NCI-H345 treated with DMSO at 0.1 percent for 48 hours (cell line): Measurements from ENCODE around the gene CRAMP1.

Experiments used
- DNase-seq: peaks from one replicate; lab custom pipeline; 2025; ENCODE audit not compliant: unreplicated experiment; lab: John Stamatoyannopoulos, UW

The CRAMP1 gene

DNA sequence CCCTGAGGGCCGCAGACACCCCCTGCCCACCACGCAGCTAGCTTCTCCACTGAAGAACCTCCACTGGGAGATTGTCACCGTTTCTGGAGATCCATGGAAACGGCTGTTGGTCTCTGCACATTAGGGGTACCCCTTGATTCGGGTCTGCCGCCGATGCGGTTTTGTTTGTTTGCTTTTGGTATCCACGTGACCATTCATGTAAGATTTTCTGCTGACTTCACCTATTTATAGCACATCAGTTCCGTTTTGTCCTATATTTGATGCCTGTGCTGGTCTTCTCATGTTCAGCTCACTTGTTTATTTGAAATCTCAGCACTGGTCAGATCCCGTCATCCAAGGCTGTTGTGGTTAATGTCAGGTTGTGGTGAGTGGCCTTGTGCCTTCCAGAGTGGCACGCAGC lies 21.1 kb downstream of the CRAMP1 start:
- DNase-seq, result no peak

DNA sequence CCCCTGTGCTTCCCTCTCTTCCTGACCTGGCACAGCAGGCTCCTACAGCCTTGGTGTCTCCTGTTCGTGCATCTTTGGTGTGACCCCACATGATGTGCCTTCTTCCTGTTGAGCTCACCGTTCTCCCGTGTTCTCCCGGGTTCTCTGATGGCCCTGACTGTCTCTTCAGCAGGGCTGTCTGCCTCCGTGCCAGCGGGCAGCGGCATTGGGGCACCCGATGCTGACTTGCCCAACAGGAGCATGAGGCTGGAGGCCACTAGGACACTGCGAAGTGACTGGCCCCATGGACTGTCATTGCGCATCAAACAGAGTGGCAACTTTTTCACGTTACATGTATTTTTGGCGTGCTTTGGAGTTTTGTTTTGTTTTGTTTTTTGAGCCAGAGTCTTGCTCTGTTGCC lies 22.4 kb downstream of the CRAMP1 start:
- DNase-seq, result no peak

DNA sequence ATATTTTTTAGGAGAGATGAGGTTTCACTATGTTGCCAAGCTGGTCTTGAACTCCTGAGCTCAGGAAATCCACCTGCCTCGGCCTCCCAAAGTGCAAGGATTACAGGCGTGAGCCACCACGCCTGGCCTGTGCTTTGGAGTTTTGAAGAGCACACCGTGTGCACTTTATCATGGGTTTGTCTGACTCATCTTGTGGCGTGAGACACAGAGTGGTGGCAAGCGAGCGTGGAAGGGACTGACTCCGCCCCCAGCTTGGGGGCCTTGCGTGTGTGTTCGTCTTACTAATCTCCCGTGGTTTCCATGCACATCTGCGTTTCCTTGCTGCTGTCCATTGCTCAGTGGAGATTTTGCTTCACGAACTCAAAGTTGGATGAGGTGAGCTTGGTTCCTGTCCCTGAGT lies 22.9 kb downstream of the CRAMP1 start:
- no peak for DNase-seq

DNA sequence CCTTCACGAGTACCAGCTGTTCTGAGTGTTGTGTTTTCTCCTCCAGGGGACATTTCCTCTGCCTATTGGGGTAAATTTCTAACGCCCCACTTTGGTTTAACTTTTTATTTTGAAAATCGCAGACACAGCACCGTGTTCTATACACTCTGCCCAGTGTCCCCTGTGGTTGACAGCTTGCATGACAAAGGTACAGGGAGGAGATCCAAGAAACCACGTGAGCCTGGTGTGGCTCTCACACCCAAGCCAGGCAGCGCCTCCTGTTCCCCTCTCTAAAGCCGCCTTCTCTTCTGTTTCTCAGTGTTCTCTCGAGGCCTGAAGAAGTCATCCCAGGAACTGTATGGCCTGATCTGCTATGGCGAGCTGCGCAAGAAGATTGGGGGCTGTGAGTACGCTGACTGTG lies 25.4 kb downstream of the CRAMP1 start:
- DNase-seq, result no peak

DNA sequence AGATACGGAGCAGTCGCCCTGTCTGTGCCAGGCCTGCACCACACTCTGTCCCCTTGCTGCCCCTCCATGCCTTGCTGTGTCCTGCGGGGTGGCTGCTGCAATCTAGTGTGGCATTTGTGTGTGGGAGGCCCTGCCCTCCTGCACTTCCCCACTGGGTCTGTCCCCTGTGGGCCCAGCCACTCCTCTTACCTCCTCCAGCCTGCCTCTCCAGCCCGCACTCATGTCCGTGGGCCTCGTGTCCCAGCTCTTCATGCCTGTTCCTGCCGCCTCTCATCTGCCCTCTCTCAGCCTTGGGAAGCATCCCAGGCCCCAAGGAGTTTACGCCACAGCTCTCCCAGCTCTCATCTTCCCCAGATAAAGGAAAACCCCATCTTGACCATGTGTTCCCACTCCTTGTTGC lies 26.6 kb downstream of the CRAMP1 start:
- DNase-seq, result no peak

DNA sequence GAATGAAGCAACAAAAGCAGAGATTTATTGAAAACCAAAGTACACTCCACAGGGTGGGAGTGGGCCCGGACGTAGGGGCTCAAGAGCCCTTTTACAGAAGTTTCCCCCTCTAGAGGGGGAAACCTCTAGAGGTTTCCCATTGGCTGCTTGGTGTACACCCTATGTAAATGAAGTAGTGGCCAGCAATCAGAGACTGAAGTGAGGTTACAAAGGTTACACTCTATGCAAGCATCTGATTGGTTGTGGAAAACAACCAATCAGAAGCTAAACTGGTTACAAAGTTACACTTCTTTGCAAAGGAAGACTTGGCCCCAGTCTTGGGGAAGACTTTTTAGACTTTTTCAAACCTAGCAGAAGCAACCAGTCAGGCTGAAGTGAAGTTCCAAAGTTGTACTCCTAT lies 27.1 kb downstream of the CRAMP1 start:
- no peak for DNase-seq

DNA sequence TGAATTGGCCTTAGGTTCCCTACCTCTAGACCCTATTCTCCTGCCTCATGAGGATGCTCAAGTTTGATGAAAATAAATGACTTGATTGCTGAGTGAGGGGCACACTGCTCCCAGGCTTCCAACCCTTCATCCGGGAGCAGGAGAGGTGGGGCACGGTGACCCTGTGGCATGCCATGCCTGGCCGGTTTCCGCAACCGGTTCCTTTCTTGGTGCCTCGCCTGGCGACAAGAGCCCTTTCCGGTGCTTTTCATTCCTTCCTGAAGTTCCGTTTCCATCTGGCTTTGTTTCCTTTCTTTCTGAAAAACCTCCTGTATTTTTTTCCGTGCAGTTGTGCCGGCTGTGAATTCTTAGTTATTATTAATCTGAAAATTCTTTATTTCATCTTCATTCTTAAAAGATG lies 27.7 kb downstream of the CRAMP1 start:
- DNase-seq, result no peak

DNA sequence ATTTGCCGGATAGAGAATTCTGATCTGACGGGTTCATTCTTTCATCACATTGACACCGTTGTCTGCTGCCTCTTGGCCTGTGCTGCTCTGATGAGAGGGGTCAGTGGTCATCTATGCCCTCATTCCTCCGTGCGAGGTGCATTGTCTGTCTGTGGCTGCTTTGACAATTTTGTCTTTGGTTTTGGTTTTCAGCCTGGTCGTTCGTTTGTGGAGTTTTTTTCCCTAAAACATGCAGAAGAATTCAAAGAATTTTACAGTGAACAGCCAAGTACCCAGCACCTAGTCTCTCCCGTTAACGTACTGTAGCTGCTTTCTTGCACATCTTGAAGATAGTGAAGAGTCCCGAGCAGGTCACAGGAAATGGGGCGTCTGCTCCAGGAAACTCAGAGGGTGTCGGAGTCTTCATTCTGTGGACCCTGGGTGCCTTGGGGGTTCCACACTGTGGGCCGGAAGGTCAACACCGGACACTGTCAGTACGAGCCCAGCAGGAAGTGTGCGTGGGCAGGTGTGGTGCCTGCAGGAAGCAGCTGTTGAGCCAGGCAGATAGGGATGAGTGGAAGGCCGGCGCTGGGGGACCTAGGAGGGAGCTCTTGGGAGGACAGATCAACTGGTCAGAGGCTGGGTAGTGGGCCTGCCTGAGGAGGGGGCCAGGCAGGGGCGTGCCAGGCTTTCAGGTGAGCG lies 28.2 kb downstream of the CRAMP1 start:
- DNase-seq, result no peak

DNA sequence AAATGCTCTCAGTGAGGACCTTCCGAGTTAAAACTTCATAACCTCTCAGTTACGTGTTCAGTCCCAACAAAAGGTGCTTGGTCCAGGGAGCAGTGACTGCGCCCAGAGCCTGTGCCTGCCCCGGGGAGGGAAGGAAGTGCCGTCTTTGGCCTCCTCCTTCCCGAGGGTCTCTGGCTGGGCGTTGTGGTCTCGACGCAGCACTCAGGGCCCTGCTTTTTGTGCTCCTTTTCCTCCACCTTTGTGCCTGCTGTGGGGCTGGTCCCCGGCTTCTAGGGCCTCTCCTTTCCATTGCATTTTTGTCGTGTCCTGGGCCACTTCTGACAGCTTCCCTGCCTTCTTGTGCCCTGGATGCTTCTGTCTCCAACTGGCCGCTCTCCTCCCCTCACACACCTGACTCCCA lies 29.1 kb downstream of the CRAMP1 start:
- DNase-seq, result no peak

DNA sequence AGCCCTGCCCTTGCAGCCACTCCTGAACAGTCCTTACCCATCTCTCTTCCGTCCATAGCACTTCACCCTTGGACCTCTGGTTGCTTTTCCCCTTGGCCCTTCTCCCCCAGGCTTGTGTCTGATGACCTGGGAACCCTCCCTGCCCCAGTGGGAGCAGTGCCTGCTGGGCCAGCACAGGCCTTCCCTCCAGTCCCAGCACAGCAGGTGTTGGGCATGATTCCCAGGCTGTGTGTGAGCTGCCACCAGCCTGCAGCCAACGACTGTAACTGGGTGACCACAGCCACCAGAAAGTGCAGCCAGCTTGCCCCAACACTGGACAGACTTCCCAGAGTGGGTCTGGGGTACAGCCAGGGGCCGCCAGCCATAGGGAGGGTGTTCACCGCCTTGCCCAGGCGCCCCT lies 30.0 kb downstream of the CRAMP1 start:
- no peak for DNase-seq

DNA sequence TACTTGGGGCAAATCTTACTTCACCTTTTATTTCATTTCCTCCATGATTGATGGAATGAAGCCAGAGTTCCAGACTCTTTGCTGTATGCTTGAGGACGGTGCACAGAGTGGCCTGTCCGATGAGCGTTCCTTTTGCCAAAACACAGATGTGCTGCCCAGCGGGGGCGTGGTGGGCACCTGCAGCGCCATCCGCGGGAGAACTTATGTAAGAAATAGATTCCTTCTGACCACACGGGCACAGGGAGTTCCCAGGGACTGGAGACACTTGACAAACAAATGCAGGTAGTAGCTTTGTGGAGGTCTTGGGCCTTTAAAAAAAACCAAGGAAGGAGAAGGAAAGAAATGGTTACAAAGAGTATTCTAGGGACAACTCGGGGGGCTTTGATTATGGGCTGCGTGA lies 30.6 kb downstream of the CRAMP1 start:
- DNase-seq, result no peak

DNA sequence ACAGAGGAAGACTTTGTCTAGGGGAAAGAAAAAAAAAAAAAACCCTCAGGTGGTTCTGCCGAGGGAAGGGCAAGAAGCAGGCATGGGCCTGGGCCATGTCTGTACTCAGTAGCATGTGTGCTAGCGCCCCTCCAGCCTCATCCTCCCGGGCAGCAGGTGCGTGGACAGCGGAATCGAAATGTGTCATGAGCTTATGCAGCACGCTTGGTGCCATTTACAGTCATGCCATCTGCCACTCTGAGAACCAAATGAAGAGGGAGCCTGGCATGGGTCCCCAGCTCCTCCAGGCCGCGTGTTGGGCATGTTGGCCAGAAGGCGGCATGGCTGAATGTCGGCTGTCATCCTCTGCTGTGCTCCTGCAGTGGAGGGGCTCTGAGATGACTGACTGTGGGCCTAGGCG lies 31.4 kb downstream of the CRAMP1 start:
- no peak for DNase-seq

DNA sequence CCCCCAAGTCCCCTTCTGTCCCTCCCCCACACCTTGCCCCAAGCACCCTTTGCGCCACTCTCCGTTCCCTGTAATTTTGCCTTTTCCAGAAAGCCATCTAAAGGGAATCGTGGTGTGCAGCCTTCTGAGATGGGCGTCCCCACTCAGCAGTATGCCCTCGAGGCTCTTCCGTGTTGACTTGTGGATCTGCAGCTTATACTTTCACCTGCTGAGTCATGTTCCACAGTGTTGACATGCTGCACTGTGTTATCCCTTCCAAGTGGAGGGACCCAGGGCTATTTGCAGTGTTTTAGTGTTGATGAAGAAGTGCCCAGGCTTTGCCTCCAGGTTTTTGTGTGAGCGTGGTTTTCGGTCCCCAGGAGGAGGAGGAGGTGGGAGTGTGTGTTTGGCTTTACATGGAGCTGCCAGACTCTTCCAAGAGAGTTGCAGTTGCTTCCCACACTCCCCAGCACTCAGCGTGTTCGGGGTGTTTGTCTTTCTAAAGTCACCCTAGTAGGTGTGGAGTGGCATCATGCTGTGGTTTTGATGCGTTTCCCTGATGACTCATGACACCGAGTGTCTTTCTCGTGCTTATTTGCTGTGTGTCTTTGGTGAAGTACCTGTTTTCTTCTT lies 33.9 kb downstream of the CRAMP1 start:
- peak; percentile 69 for DNase-seq

DNA sequence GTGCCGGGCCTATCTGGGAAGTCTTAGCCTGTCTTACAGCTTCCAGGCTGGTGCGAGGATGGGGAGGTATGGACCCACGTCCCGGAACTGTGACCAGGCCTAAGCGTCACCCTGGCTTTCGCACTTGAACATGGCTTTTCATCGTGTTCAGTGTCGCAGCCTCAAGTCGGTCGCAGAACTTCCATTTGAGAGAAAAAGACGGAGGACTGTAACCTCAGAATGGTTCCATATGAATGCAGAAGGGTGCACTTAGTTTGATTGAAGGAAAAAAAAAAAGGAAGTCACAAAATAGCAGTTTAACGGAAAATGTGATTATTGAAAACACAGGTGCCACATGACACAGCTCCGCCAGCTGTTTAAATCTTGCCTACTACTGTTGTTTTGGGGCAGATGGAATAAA lies 35.7 kb downstream of the CRAMP1 start:
- no peak for DNase-seq

DNA sequence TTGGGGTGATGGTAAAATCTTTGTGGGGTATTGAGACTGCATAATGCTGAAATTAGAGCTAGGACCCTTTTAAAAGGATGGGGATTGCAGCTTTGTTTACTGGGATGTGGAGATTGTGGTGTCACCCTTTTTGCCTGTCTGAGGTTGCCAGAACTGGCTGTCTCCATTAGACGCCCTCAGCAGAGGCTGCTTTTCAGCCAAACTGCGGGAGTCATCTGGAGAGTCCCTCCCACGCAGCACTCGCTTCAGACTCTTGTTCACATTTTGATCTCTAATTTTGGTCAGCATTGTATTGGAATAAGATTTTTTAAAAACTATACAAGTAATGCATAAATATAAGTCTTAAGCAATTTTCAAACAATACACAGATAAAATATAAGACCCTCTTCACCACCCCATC lies 38.0 kb downstream of the CRAMP1 start:
- DNase-seq, result no peak

DNA sequence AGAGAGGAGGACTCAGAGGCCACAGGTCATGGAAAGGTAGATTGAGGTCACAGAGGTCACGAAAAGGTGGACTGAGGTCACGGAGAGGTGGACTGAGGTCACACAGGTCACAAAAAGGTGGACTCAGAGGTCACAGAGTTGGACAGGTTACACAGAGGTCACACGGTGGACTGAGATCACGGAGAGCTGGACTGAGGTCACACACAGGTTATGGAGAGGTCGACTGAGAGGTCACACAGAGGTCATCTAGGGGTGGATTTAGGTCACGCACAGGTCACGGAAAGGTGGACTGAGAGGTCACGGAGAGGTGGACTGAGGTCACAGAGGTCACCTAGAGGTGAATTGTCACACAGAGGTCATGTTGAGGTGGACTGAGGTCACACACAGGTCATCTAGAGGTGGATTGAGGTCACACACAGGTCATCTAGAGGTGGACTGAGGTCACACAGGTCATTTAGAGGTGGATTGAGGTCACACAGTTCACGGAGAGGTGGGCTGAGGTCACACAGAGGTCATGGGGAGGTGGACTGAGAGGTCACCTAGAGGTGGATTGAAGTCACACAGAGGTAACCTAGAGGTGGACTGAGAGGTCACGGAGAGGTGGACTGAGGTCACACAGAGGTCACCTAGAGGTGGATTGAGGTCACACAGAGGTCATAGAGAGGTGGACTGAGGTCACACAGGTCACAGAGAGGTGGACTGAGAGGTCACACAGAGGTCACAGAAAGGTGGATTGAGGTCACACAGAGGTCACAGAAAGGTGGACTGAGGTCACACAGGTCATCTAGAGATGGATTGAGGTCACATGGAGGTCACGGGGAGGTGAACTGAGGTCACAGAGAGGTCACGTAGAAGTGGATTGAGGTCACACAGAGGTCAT lies 39.2 kb downstream of the CRAMP1 start:
- DNase-seq, result no peak

DNA sequence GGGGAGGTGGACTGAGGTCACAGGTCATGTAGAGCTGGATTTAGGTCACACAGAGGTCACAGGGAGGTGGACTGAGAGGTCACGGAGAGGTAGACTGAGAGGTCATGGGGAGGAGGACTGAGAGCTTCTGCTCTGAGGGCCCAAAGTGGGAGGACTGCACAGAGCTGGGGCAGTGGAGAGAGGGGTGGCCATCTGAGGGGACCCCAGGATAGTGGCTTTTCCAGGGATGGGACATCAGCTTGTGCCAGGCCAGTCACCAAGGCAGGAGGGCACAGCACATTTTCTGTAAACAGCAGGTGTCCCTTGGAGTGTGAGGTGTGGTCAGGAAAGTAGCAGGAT lies 39.8 kb downstream of the CRAMP1 start:
- DNase-seq, result no peak

DNA sequence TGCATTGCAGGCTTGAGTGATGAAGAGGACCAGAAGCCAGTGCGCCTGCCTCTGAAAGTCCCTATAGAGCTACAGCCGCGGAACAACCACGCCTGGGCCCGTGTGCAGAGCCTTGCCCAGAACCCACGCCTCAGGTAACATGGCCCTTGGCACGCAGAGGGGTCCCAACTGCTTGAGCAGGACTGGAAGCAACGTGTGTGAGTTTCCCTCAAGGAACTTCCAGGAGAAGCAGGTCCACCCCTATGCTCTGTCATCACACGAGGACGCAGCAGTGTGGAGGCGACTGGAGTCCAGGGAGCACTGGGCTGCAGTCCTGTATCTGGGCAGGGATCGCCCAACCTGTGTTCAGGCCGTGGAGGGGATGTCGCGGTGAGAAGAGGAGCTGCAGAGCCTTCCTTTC lies 40.9 kb downstream of the CRAMP1 start:
- DNase-seq, result no peak

DNA sequence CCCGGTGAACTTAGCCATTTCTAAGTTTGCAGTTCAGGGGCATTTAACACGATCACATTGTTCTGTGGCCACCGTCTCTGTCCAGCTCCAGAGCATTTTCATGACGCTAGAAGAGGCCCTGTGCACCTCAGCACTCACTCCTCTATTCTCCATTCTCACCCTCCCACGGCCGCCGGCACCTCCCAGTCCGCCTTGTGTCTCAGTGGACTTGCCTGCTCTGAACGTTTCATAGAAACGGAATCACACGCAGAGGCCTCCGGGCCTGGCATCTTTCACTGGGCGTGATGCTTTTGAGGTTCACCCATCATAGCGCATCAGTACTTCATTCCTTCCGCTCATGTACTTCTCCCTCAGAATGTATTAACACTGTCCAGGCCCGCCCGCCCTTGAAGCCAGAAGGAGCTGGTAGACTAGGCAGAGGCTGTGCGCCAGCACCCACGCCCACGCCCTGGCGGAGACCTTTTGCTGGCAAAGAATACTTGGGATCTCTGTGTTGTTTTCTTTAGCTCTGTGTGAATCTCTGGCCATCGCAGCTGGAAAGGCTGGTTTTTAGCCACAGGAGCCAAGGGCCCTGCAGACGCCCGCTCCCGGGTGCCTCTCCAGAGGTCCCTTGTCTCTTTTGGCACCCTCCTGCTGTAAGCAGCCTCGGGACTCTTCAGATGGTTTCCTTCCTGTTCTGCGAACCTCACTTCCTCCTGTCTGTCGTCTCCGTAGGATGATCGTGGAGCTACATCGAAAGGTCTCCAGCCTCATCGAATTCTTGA lies 42.5 kb downstream of the CRAMP1 start:
- DNase-seq, result no peak

DNA sequence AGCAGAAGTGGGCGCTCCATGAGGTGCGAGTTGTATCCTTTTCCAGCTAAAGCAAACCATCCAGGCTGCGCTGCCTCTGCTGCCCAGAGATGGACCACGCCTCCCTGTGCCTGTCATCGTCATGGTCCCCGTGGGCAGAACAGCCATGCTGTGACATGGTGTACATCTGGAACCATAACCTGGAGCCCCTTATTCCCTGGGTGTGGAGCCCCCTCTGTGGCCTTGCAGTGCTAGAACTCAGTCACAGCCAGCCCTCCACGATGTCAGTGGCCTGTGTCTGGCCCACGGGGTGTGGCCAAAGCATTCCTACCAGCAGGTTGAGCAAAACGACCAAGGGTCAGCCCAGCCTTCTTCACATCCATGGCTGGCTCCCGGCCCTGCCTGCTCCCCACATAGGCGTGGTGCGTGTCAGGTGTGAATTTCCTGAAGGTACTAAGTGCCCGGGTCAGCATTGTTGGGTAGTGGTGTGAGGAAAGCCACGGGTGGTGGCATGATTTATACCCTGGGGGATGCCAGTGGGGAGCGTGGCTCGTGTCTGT lies 43.2 kb downstream of the CRAMP1 start:
- DNase-seq, result no peak
